GM12878 (cell line): Measurements from ENCODE around the gene C16orf92. TPM values are rescaled to one million over a fixed set of nuclear protein-coding genes. Genes with fewer than 3 reads are reported as not detected.

Source experiments
- ATAC-seq: fragments of 200-7000 bp; cut with Tn5 transposase; 3 replicates; pipeline ENCODE4 v1.9.1; 2020; ENCODE audit warnings: mild to moderate bottlenecking, moderate library complexity
- BruUV-seq: library from RNA; stranded (reverse); fragments of 400-500 nt; replicated peaks from 2 replicates; lab custom pipeline; 2021; lab: Mats Ljungman, UMichigan
- CTCF ChIA-PET: fragments of 300-600 bp; sonication (Branson Sonifier 250); formaldehyde crosslinking; extraction: SDS; loops from one replicate; lab custom pipeline; 2021; ENCODE audit warnings: inconsistent platforms; lab: Yijun Ruan, JAX
- POLR2A ChIA-PET: fragments of 350-600 bp; formaldehyde crosslinking; extraction: SDS; loops from one replicate; lab custom pipeline; 2021; ENCODE audit warnings: inconsistent platforms; lab: Charles Lee
- RAD21 ChIA-PET: fragments of 300-600 bp; sonication (Branson Sonifier 250); formaldehyde crosslinking; loops from one replicate; lab custom pipeline; 2023; ENCODE audit warnings: antibody characterized with exemption; ENCODE audit not compliant: unreplicated experiment; lab: Charles Lee
- SMC1A ChIA-PET: fragments of 300-600 bp; sonication (Branson Sonifier 250); formaldehyde crosslinking; loops from one replicate; lab custom pipeline; 2023; ENCODE audit not compliant: unreplicated experiment, uncharacterized antibody; lab: Charles Lee
- DNase-seq: peaks from one replicate; pipeline ENCODE4 v3.0.0-alpha.2; 2011; ENCODE audit warnings: low read depth, low spot score
- FAIRE-seq: peaks from 3 replicates; lab custom pipeline; 2011; peaks lifted over from hg19 to GRCh38; lab: Jason Lieb, UNC
- H2AFZ ChIP-seq: 2 replicates; pipeline ENCODE4 v1.6.0; 2011; ENCODE audit warnings: low read depth, low read length, control low read depth; ENCODE audit not compliant: control insufficient read depth
- H3K27ac ChIP-seq: 2 replicates; pipeline ENCODE4 v1.5.1; 2011; ENCODE audit warnings: control low read depth; ENCODE audit not compliant: control insufficient read depth, insufficient read depth
- H3K27me3 ChIP-seq, 2 experiments: replicated peaks in 1 of 2; 2 replicates each; pipeline versions ENCODE4 v1.6.0 to v1.6.1; 2011; ENCODE audit warnings: low read length in 1 of 2; ENCODE audit not compliant: control insufficient read depth in 2 of 2, insufficient read depth in 2 of 2
- H3K36me3 ChIP-seq, 2 experiments: 2 replicates each; pipeline ENCODE4 v1.5.1; 2011; ENCODE audit warnings: low read length in 1 of 2; ENCODE audit not compliant: control insufficient read depth in 2 of 2, insufficient read depth in 2 of 2
- H3K4me1 ChIP-seq: 2 replicates; pipeline ENCODE4 v1.6.1; 2011; ENCODE audit warnings: mild to moderate bottlenecking, low read length, moderate library complexity, mixed read lengths; ENCODE audit not compliant: control insufficient read depth, insufficient read depth
- H3K4me2 ChIP-seq: 2 replicates; pipeline ENCODE4 v1.6.0; 2011; ENCODE audit warnings: control low read depth; ENCODE audit not compliant: control insufficient read depth, insufficient read depth
- H3K4me3 ChIP-seq: fragments of 200-600 bp; sonication (generic); 2 replicates; pipeline ENCODE4 v1.5.1; 2016
- H3K79me2 ChIP-seq: 2 replicates; pipeline ENCODE4 v1.6.0; 2011; ENCODE audit warnings: low read length; ENCODE audit not compliant: control insufficient read depth, insufficient read depth
- H3K9ac ChIP-seq: 2 replicates; pipeline ENCODE4 v1.8.0; 2011; ENCODE audit warnings: low read length, control low read depth, mixed read lengths; ENCODE audit not compliant: control insufficient read depth, insufficient read depth
- H3K9me3 ChIP-seq: replicated peaks from 3 replicates; pipeline ENCODE4 v1.5.1; 2011; ENCODE audit warnings: mild to moderate bottlenecking, low read length; ENCODE audit not compliant: control insufficient read depth, insufficient read depth
- H4K20me1 ChIP-seq: 2 replicates; pipeline ENCODE4 v1.6.0; 2011; ENCODE audit not compliant: control insufficient read depth, insufficient read depth
- CHD4 ChIP-seq: fragments of 200-600 bp; sonication (generic); IDR thresholded peaks from 2 replicates; pipeline ENCODE4 v1.6.1; 2016; ENCODE audit warnings: mild to moderate bottlenecking
- ELK1 ChIP-seq: IDR thresholded peaks from 2 replicates; pipeline ENCODE4 v1.6.1; 2012; ENCODE audit warnings: low read depth, low read length, improper control_type of control experiment
- ESRRA ChIP-seq: IDR thresholded peaks from 2 replicates; pipeline ENCODE4 v1.6.1; 2012; ENCODE audit warnings: mild to moderate bottlenecking, low read length, improper control_type of control experiment
- ETV6 ChIP-seq, 2 experiments: fragments of 450-650 bp in 1 of 2; IDR thresholded peaks in 1 of 2; conservative IDR thresholded peaks in 1 of 2; 2 replicates each; pipeline ENCODE4 v1.6.1; 2014; ENCODE audit warnings: antibody characterized with exemption in 1 of 2, borderline replicate concordance in 1 of 2, low read depth in 1 of 2, mild to moderate bottlenecking in 1 of 2, moderate library complexity in 1 of 2
- FOXK2 ChIP-seq: fragments of 450-650 bp; IDR thresholded peaks from 2 replicates; pipeline ENCODE4 v1.6.1; 2017; ENCODE audit warnings: mild to moderate bottlenecking, moderate library complexity
- IRF5 ChIP-seq: fragments of 450-650 bp; IDR thresholded peaks from 2 replicates; pipeline ENCODE4 v1.6.1; 2017; ENCODE audit warnings: borderline replicate concordance
- MXI1 ChIP-seq: fragments of 150-350 bp; IDR thresholded peaks from 2 replicates; pipeline ENCODE4 v1.6.1; 2011; ENCODE audit warnings: low read depth, mild to moderate bottlenecking, inconsistent platforms, low read length, improper control_type of control experiment
- NR2C1 ChIP-seq: fragments of 450-650 bp; IDR thresholded peaks from 2 replicates; pipeline ENCODE4 v1.6.1; 2017; ENCODE audit warnings: antibody characterized with exemption, mild to moderate bottlenecking, moderate library complexity
- NR2C2 ChIP-seq: IDR thresholded peaks from 2 replicates; pipeline ENCODE4 v1.6.1; 2011; ENCODE audit warnings: borderline replicate concordance, low read depth; ENCODE audit not compliant: control insufficient read depth, insufficient read length
- SUZ12 ChIP-seq: fragments of 200-600 bp; sonication (generic); IDR thresholded peaks from one replicate; pipeline ENCODE4 v1.6.1; 2018; ENCODE audit warnings: antibody characterized with exemption, mild to moderate bottlenecking; ENCODE audit not compliant: unreplicated experiment
- ZNF207 ChIP-seq: fragments of 450-650 bp; IDR thresholded peaks from 2 replicates; pipeline ENCODE4 v1.6.1; 2014; ENCODE audit warnings: antibody characterized with exemption, mild to moderate bottlenecking, borderline replicate concordance
- ZNF687 ChIP-seq: fragments of 450-650 bp; IDR thresholded peaks from 2 replicates; pipeline ENCODE4 v1.6.1; 2017; ENCODE audit warnings: mild to moderate bottlenecking, moderate library complexity
- WGBS: methylation state at CpG from one replicate; pipeline ENCODE4 v1.1.6; 2016; ENCODE audit warnings: low lambda C conversion rate; ENCODE audit not compliant: insufficient replicate concordance, insufficient coverage; ENCODE audit errors: missing lambda C conversion rate; 5-methylcytosine and 5-hydroxymethylcytosine counted together
- in situ Hi-C: fragments of 300-500 bp; cut with MboI; formaldehyde crosslinking; loops from 9 replicates; pipeline ENCODE4 v1.14.3; 2018; ENCODE audit warnings: mixed read lengths
- intact Hi-C: fragments of 100-400 bp; cut with micrococcal nuclease; formaldehyde crosslinking; loops from one replicate; pipeline ENCODE4 v1.14.2; 2022; ENCODE audit not compliant: unreplicated experiment
- polyA plus RNA-seq, 11 experiments: library from polyadenylated mRNA; depleted of rRNA in 4 of 11; unstranded in 6 of 11; stranded (reverse) in 5 of 11; fragments of >200 nt; fragmentation: Nextera tagmentation in 4 of 11; fragmentation: Illumina TruSeq in 1 of 11; extraction: Ambion mirVana in 4 of 11; extraction: Trizol in 1 of 11; gene quantifications; 1 replicate in 1 of 11; 2 replicates in 10 of 11; pipeline versions ENCODE4 v1.2.1 to v1.2.3, GENCODE V29; 2011 to 2016; ENCODE audit warnings: inconsistent platforms in 2 of 11, missing spikeins in 2 of 11, low read depth in 1 of 11
- total RNA-seq, 4 experiments: library from RNA; depleted of rRNA in 3 of 4; stranded (reverse); fragments of >200 nt in 3 of 4; fragmentation: Illumina TruSeq in 1 of 4; extraction: Trizol in 1 of 4; gene quantifications; 2 replicates each; pipeline versions ENCODE4 v1.2.1 to v1.2.3, GENCODE V29; 2013 to 2021
- TF ChIP-seq, protein P1 (sequence below): fragments of 150-350 bp; IDR thresholded peaks from 2 replicates; pipeline ENCODE4 v1.6.1; 2016; ENCODE audit warnings: low read depth, low read length

The C16orf92 gene
- total and polyA plus RNA-seq, 10 of the 15 experiments (the other 5 are each of a cell fraction or from before 2014, with no cell fraction given), result not detected

DNA sequence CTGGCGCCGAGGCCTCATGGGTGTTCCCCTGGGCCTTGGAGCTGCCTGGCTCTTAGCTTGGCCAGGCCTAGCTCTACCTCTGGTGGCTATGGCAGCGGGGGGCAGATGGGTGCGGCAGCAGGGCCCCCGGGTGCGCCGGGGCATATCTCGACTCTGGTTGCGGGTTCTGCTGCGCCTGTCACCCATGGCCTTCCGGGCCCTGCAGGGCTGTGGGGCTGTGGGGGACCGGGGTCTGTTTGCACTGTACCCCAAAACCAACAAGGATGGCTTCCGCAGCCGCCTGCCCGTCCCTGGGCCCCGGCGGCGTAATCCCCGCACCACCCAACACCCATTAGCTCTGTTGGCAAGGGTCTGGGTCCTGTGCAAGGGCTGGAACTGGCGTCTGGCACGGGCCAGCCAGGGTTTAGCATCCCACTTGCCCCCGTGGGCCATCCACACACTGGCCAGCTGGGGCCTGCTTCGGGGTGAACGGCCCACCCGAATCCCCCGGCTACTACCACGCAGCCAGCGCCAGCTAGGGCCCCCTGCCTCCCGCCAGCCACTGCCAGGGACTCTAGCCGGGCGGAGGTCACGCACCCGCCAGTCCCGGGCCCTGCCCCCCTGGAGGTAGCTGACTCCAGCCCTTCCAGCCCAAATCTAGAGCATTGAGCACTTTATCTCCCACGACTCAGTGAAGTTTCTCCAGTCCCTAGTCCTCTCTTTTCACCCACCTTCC, 35.5 kb upstream of the C16orf92 start:
- no peak overlapping the region for H3K9ac ChIP-seq
- no peaks in the 10 kb centered on the region for H3K27me3 ChIP-seq
- no TSS peak for BruUV-seq
- no peaks in the 10 kb centered on the region for H3K9me3 ChIP-seq
- H3K4me3 ChIP-seq, result no peak overlapping the region
- intact Hi-C loops (no loop called here), in situ Hi-C loops (no loop called here)
- SMC1A ChIA-PET, result no interaction called here
- H3K4me1 ChIP-seq, result no peaks in the 10 kb centered on the region
- POLR2A ChIA-PET, result interaction anchor here (1.0 to 1.1 kb wide), 2 partner anchors 14 to 122 kb away, joined by 3 read pairs; partner anchors contain the start of gene TAOK2
- no peak overlapping the region for H2AFZ ChIP-seq
- no peak overlapping the region for H3K4me2 ChIP-seq
- 98% methylated on average over 33 of the region's 35 CpGs for WGBS
- no peaks in the 10 kb centered on the region for H3K79me2 ChIP-seq
- FAIRE-seq (no peak), ATAC-seq (no peak), DNase-seq (no peak)
- no peaks in the 10 kb centered on the region for H4K20me1 ChIP-seq
- H3K36me3 ChIP-seq, result peaks cover 19 to 43% of the 10 kb centered on the region in 2 experiments
- no peak overlapping the region for H3K27ac ChIP-seq
- RAD21 ChIA-PET, result no interaction called here
- CTCF ChIA-PET, result no interaction called here
- TF ChIP-seq ETV6 (conservative IDR thresholded peaks at IDR 0.05 in 1 of 2, IDR thresholded peaks at IDR 0.05 in 1 of 2; ENCODE audit: borderline replicate concordance in 1 of 2, low read depth in 1 of 2), result no peak
- no peak for TF ChIP-seq ESRRA
- no peak for TF ChIP-seq CHD4
- TF ChIP-seq ZNF687, result no peak
- TF ChIP-seq SUZ12, result no peak
- TF ChIP-seq FOXK2, result no peak
- TF ChIP-seq NR2C2, result no peak
- no peak for TF ChIP-seq ELK1
- no peak for TF ChIP-seq MXI1
- no peak for TF ChIP-seq ZNF207
- no peak for TF ChIP-seq NR2C1
- TF ChIP-seq, protein P1, sequence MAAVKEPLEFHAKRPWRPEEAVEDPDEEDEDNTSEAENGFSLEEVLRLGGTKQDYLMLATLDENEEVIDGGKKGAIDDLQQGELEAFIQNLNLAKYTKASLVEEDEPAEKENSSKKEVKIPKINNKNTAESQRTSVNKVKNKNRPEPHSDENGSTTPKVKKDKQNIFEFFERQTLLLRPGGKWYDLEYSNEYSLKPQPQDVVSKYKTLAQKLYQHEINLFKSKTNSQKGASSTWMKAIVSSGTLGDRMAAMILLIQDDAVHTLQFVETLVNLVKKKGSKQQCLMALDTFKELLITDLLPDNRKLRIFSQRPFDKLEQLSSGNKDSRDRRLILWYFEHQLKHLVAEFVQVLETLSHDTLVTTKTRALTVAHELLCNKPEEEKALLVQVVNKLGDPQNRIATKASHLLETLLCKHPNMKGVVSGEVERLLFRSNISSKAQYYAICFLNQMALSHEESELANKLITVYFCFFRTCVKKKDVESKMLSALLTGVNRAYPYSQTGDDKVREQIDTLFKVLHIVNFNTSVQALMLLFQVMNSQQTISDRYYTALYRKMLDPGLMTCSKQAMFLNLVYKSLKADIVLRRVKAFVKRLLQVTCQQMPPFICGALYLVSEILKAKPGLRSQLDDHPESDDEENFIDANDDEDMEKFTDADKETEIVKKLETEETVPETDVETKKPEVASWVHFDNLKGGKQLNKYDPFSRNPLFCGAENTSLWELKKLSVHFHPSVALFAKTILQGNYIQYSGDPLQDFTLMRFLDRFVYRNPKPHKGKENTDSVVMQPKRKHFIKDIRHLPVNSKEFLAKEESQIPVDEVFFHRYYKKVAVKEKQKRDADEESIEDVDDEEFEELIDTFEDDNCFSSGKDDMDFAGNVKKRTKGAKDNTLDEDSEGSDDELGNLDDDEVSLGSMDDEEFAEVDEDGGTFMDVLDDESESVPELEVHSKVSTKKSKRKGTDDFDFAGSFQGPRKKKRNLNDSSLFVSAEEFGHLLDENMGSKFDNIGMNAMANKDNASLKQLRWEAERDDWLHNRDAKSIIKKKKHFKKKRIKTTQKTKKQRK, result no peak
- TF ChIP-seq IRF5, result no peak
